ENCODE results near the gene FOXO3. TPM values are rescaled to one million over a fixed set of nuclear protein-coding genes. Genes with fewer than 3 reads are reported as not detected.

FOXO3 gene
- polyA plus RNA-seq, 1 donor (not counting 4 experiments of a cell fraction or from before 2014, with no cell fraction given), result 17.6 TPM

DNA sequence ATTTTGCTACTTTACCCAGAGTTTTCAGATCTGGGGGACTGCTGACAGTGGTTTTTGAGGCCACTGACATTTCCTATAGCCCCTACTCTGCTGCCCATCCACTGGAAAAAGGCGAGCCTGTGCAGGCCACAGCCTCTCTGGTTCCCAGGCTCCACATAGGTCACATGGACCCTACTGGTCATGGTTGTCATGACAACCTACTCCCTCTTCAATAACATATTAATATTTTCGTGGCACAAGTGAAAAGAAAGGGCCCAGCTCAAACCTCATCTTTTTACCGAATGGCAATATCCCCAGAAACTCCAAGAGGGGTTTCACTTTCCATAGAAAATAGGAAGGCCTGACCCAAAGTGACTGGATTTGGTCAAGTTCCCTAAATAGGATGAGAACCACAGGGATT is 11.0 kb upstream of the FOXO3 start:
- Histone ChIP-seq H3K36me3 (ENCODE audit: control insufficient read depth in 2 of 2, extremely low read depth in 1 of 2, insufficient read depth in 2 of 2, low read length in 2 of 2) (no peaks in the 10 kb centered on the region), H3K4me2 (ENCODE audit: control insufficient read depth, extremely low read depth, insufficient read depth, low read depth, low read length) (no peak overlapping the region), H3K4me1 (ENCODE audit: control insufficient read depth, extremely low read depth, insufficient read depth, low read length) (peaks cover 1% of the 10 kb centered on the region), H3K4me3 (ENCODE audit: control insufficient read depth in 2 of 3, extremely low read depth in 1 of 3, insufficient read depth in 2 of 3, low read depth in 1 of 3, low read length in 3 of 3) (no peak overlapping the region), H4K20me1 (ENCODE audit: control insufficient read depth, extremely low read depth, insufficient read depth, low read length) (no peaks in the 10 kb centered on the region), H3K9me3 (ENCODE audit: control insufficient read depth, low read depth, low read length) (no peaks in the 10 kb centered on the region), H2AFZ (ENCODE audit: control insufficient read depth, low read length) (no peak overlapping the region), H3K27me3 (ENCODE audit: control insufficient read depth, extremely low read depth, insufficient read depth, low read length) (no peaks in the 10 kb centered on the region), H3K9ac (ENCODE audit: control insufficient read depth, extremely low read depth, insufficient read depth, low read length) (no peak overlapping the region), H3K27ac (ENCODE audit: control insufficient read depth, insufficient read depth, low read length) (no peak overlapping the region), H3K79me2 (ENCODE audit: control insufficient read depth, insufficient read depth, low read length) (no peaks in the 10 kb centered on the region), H3K9me1 (ENCODE audit: control insufficient read depth, extremely low read depth, insufficient read depth, low read length) (no peaks in the 10 kb centered on the region)
- no peak for DNase-seq (ENCODE audit: low read depth, low spot score)
- dilution Hi-C loops (cut with MboI; ENCODE audit: extremely low pct_ligation_motif_present, low sequenced_read_pairs), result no loop called here
- FAIRE-seq, result no peak
- no peak for TF ChIP-seq EZH2 (IDR thresholded peaks at IDR 0.05; ENCODE audit: low read length)
- TF ChIP-seq CTCF (optimal IDR thresholded peaks at IDR 0.05 in 1 of 3, IDR thresholded peaks at IDR 0.05 in 1 of 3, conservative IDR thresholded peaks at IDR 0.05 in 1 of 3; ENCODE audit: extremely low read depth in 1 of 3, insufficient read depth in 2 of 3, low read length in 3 of 3), result no peak

- TF ChIP-seq EZH2 (IDR thresholded peaks at IDR 0.05; ENCODE audit: low read length) (no peak), CTCF (optimal IDR thresholded peaks at IDR 0.05 in 1 of 3, IDR thresholded peaks at IDR 0.05 in 1 of 3, conservative IDR thresholded peaks at IDR 0.05 in 1 of 3; ENCODE audit: extremely low read depth in 1 of 3, insufficient read depth in 2 of 3, low read length in 3 of 3) (no peak)
- Histone ChIP-seq H3K79me2 (ENCODE audit: control insufficient read depth, insufficient read depth, low read length) (no peaks in the 10 kb centered on the region), H3K9me3 (ENCODE audit: control insufficient read depth, low read depth, low read length) (no peaks in the 10 kb centered on the region), H3K9ac (ENCODE audit: control insufficient read depth, extremely low read depth, insufficient read depth, low read length) (no peak overlapping the region), H3K27ac (ENCODE audit: control insufficient read depth, insufficient read depth, low read length) (no peak overlapping the region), H3K36me3 (ENCODE audit: control insufficient read depth in 2 of 2, extremely low read depth in 1 of 2, insufficient read depth in 2 of 2, low read length in 2 of 2) (no peaks in the 10 kb centered on the region), H3K9me1 (ENCODE audit: control insufficient read depth, extremely low read depth, insufficient read depth, low read length) (no peaks in the 10 kb centered on the region), H3K4me1 (ENCODE audit: control insufficient read depth, extremely low read depth, insufficient read depth, low read length) (peaks cover 6% of the 10 kb centered on the region), H3K4me2 (ENCODE audit: control insufficient read depth, extremely low read depth, insufficient read depth, low read depth, low read length) (no peak overlapping the region), H4K20me1 (ENCODE audit: control insufficient read depth, extremely low read depth, insufficient read depth, low read length) (no peaks in the 10 kb centered on the region), H3K4me3 (ENCODE audit: control insufficient read depth in 2 of 3, extremely low read depth in 1 of 3, insufficient read depth in 2 of 3, low read depth in 1 of 3, low read length in 3 of 3) (no peak overlapping the region), H3K27me3 (ENCODE audit: control insufficient read depth, extremely low read depth, insufficient read depth, low read length) (no peaks in the 10 kb centered on the region), H2AFZ (ENCODE audit: control insufficient read depth, low read length) (no peak overlapping the region)
- FAIRE-seq (no peak), DNase-seq (ENCODE audit: low read depth, low spot score) (no peak)
- dilution Hi-C loops (cut with MboI; ENCODE audit: extremely low pct_ligation_motif_present, low sequenced_read_pairs), result no loop called here
Measured at GRCh38 chr6:108550256-108550655, 10.5 kb upstream of the FOXO3 start.
